GM18499 (cell line): ENCODE results near the gene DPEP1.

Experiments used
- ATAC-seq: cut with Tn5 transposase; IDR thresholded peaks from one replicate; pipeline ENCODE4 v1.9.1; 2021; ENCODE audit warnings: moderate number of reproducible peaks; ENCODE audit not compliant: insufficient read depth, unreplicated experiment

The DPEP1 gene

DNA sequence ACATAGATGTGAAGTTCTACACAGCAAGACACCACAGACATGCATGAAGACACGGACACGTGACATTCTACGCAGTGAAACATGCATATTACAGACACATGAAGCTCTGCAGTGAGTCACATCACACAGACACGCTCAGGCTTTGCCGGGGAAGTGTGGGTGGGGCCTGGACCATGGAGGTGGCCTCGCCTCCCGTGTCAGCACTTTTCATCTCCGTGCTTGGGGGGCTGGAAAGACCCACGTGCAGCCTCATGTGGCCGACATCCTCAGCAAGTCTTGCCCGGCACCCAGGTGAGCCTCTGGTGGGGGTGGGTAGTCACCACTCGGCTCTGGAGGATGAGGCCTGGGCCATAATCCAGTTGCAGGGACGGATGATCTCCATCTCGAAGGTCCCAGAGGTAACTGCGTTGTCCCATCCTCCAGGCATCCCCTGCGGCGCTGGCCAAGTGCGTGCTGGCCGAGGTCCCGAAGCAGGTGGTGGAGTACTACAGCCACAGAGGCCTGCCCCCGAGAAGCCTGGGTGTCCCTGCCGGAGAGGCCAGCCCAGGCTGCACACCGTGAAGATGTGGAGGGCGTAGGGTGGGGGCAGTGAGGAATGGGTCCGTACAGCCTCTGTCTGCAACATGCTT, 17.3 kb upstream of the DPEP1 start:
- no peak for ATAC-seq

- no peak for ATAC-seq
Observed at GRCh38 chr16:89596957-89597649, 16.3 kb upstream of the DPEP1 start.

- ATAC-seq = no peak
Observed at GRCh38 chr16:89598199-89598598, 15.2 kb upstream of the DPEP1 start.

GRCh38 chr16:89599451-89599858, 14.0 kb upstream of the DPEP1 start:
- no peak for ATAC-seq

DNA sequence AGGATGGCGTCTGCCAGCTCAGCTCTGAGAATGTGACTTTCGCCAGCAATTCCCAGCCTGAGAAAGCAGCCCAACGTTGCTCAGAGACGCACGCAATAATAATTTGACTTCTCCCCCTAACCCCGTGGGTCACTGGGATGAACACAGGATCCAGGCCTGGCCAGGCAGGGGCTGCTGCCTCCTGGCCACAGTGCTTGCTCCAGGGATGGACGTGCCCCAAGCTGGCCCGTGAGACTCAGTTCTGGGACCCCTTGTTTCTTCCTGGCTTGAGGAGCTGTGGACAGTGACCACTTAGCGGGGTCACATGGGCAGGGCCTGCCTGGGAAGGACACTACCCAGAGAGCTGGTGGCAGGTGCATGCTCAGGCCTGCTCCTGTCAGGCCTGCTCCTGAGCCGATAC, 13.5 kb upstream of the DPEP1 start:
- no peak for ATAC-seq

- ATAC-seq = no peak
Observed at GRCh38 chr16:89600427-89600826, 13.0 kb upstream of the DPEP1 start.

DNA sequence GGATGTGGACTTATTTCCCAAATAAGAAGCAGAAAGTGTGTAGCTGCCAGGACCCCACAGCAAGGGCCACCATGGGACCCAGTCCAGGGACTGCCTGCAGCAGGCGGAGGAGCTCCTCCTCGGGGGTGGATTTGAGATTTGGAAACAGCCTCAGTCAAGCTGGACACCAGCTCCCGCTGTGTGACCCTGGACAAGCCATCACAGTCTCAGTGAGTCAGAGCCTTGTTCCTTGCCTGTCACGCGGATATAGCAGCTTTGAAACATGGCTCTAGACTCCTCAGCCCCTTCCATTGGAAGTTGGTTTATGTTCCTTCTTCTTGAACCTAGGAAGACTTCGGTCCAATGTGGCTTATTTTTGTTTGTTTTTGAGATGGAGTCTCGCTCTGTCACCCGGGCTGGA, 12.5 kb upstream of the DPEP1 start:
- ATAC-seq = no peak

DNA sequence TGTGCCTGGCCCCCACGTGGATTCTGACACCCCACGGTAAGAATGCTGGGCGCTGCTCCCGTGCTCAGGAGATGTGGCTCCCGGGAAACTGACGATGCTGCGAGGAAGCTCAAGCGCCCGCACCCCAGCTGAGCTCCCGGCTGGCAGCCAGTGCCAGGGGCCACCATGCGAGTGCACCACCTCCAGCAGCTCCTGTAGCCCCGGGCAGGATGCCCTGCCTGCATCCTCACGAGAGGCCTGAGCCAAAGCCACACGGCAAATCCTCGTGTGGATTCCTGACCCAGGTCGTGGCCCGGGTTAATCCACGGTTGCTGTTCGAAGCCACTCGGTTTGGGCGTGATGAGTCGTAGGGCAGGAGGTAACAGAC, 11.6 kb upstream of the DPEP1 start:
- ATAC-seq = no peak

DNA sequence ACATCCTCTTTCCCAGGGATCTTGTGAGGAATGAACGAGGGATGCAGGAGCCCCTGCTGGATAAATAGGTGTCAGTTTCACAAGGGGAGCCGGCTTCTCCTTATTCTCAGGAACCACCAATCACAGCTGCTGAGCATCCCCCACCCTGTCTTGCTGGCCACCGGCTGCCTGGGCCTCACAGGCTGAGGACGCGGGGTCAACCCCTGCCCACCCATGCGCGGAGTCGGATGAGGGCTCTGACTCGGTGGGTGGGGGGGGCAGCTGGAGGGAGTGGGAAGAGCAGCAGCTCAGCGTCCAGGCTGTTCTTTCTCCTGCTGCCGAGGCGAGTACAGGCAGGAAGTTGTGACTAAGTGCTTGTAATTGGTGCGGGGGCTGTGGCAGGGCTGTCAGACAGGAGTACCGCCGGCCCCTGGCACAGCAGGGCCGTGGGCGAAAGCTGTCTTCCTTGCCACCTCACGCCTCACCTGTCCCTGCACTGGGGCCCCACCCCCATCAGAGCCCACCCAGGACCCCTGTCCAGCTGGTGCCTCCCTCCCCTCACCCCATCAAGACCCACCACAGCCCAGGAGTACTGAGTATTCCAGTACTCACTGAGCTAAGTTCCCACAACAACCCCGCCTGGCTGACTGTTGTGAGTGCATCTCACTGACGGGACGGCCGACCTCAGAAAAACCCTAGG, 11.0 kb upstream of the DPEP1 start:
- no peak for ATAC-seq

- no peak for ATAC-seq
Observed at GRCh38 chr16:89602952-89603590, 10.4 kb upstream of the DPEP1 start.

- ATAC-seq = no peak
Observed at GRCh38 chr16:89604764-89605163, 8.7 kb upstream of the DPEP1 start.

GRCh38 chr16:89605186-89605970, 8.1 kb upstream of the DPEP1 start:
- ATAC-seq = no peak

DNA sequence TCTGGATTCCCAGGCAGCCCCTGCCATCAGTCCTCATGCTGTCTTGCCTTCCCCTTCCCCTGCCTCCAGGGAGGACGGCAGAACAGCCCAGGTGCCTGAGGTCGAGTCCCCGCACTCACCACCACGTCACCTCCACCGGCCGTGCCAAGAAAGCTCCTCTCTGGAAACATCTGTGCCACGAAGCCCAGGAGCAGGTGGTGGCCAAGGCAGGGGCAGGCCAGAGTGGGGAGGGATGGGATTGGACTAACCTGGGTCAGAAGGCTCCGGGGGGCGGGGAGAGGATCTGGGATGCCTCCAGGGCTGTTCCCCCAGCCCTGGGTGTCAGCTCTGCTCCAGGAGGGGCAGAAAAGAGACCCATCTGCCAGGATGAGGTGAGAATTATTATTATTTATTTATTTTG, 7.4 kb upstream of the DPEP1 start:
- ATAC-seq = no peak

DNA sequence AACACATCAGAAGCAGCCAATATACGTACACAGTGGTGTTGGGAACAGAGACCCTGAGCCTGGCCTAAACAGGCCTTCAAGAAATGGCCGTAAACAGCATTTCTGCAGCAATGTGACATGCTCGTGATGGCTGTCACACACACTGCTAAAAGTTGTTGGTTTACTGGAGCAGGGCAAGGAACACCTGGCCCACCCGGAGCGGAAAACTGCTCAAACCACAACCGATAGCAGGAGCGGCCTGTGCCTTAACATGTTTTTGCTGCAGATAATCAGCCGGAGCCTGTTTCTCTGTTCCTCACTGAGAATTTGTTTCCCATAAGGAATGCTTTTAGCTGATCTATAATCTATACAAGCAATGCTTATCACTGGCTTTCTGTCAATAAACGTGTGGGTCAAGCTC, 6.0 kb upstream of the DPEP1 start:
- no peak for ATAC-seq

- no peak for ATAC-seq
Observed at GRCh38 chr16:89607937-89608740, 5.3 kb upstream of the DPEP1 start.

DNA sequence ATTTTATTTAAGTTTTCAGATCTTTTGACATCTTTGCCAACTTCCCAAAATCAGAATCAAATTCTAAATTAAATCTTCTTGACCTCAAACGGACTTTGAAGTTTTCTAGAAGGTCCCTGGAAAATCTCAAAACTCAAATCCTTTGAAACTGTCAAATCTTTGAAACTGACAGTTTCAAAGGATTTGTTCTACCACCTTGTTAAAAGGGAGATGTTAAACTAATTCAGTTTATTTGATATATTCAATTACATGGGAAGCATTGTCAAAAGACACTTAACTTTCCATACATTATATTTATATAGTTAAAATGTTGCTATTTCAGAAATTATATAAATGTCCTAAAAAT, 3.4 kb upstream of the DPEP1 start:
- ATAC-seq = no peak

DNA sequence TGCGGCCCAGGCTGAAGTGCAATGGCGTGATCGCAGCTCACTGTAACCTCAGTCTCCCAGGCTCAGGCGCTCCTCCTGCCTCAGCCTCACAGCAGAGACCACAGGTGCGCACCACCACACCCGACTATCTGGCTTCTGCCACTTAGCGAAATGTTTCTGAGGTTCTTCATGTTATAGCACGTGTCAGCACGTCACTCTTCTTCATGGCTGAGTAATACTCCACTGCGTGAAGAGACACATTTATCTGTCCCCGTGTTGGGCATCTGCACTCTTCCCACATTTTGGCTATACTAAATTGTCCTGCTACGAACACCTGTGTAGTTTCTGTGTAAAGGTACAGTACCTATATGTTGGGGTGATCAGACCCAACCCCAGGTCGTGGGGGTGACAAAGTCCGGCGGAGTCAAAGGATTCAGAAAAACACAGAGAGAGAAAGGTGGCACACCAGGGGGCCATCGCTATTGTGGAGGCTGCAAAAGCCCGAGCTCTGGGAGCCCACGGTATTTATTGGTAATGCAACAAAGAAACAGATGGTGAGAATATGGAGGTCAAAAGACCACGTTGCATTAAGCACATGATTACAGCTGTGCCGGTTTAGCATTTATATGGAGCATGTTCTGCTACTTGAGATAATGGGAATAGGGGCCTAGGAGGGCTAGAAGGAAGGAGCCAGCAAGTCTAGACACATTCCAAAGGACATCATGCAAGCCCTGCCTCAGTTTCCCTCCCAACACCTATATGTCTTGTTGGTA, 851 bp upstream of the DPEP1 start:
- ATAC-seq = no peak

DNA sequence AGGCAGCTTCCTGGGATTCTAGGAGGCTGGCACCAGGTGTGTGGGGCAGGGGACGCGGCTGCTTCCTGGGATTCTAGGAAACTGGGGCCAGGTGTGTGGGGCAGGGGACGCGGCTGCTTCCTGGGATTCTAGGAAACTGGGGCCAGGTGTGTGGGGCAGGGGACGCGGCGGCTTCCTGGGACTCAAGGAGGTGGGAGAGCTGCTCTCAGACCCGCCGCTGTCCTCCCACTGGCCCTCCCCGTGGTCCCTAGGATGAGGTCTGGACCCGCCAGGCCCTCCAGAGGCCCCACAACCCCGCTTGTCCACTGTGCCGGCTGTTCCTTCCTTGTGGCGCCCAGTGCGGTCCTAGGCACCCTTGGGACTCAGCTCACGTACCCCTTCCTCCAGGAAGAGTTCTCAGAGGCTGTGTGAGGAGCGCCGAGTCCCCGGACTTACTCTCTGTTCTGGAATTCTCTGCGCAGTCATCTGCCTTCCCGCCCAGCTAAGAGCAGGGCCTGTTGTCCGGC, 565 bp downstream of the DPEP1 start:
- no peak for ATAC-seq

- no peak for ATAC-seq
Observed at GRCh38 chr16:89615176-89615575, 1.7 kb downstream of the DPEP1 start.
